NB4 (cell line): ENCODE measurements around the gene PNPLA7.

Experiments
- DNase-seq: peaks from one replicate; pipeline ENCODE4 v3.0.0; 2010; ENCODE audit warnings: low read depth
- H3K4me3 ChIP-seq: one replicate; pipeline ENCODE4 v1.5.1; 2011; ENCODE audit warnings: mild to moderate bottlenecking, low read depth, low read length, moderate library complexity
- CTCF ChIP-seq: IDR thresholded peaks from one replicate; pipeline ENCODE4 v1.5.1; 2012; ENCODE audit warnings: low read depth, low read length
- MAX ChIP-seq: IDR thresholded peaks from 2 replicates; pipeline ENCODE4 v1.6.1; 2011; ENCODE audit warnings: low read depth, low read length
- MYC ChIP-seq: IDR thresholded peaks from 2 replicates; pipeline ENCODE4 v1.6.1; 2011; ENCODE audit warnings: low read depth, low read length
- POLR2A ChIP-seq: IDR thresholded peaks from 2 replicates; pipeline ENCODE4 v1.6.1; 2011; ENCODE audit warnings: mild to moderate bottlenecking; ENCODE audit not compliant: insufficient read length; ENCODE audit errors: extremely low read depth

Gene PNPLA7

GRCh38 chr9:137465000-137465719 lies 85.0 kb downstream of the PNPLA7 start:
- H3K4me3 ChIP-seq, result no peak overlapping the region
- DNase-seq, result no peak

GRCh38 chr9:137464291-137464999 lies 85.8 kb downstream of the PNPLA7 start:
- no peak for DNase-seq
- TF ChIP-seq CTCF (no peak), MYC (no peak), POLR2A (no peak)
- H3K4me3 ChIP-seq, result no peak overlapping the region

More at GRCh38 chr9:137465000-137465719, 85.0 kb downstream of the PNPLA7 start:
- no peak for TF ChIP-seq MYC
- no peak for TF ChIP-seq MAX
- no peak for TF ChIP-seq POLR2A
- TF ChIP-seq CTCF, result no peak

DNA sequence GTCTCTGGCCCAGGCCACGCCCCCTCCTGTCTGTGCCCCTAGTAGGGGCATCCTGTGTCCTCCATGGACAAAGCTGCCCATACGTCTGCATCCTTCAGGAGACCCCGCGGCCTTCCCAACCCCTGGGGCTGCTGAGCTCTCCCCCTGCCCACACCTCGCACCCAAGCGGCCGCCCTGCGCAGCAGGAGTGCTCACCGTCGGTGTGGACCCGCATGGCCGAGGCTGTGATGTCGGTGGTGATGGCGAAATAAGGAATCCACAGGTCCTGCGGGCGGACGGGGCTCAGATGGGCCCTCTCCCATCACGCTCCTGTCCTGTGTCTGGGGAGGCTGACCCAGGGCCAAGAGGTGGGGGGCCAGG lies 86.3 kb downstream of the PNPLA7 start:
- TF ChIP-seq CTCF (no peak), POLR2A (no peak), MAX (no peak), MYC (no peak)
- no peak for DNase-seq
- no peak overlapping the region for H3K4me3 ChIP-seq

DNA sequence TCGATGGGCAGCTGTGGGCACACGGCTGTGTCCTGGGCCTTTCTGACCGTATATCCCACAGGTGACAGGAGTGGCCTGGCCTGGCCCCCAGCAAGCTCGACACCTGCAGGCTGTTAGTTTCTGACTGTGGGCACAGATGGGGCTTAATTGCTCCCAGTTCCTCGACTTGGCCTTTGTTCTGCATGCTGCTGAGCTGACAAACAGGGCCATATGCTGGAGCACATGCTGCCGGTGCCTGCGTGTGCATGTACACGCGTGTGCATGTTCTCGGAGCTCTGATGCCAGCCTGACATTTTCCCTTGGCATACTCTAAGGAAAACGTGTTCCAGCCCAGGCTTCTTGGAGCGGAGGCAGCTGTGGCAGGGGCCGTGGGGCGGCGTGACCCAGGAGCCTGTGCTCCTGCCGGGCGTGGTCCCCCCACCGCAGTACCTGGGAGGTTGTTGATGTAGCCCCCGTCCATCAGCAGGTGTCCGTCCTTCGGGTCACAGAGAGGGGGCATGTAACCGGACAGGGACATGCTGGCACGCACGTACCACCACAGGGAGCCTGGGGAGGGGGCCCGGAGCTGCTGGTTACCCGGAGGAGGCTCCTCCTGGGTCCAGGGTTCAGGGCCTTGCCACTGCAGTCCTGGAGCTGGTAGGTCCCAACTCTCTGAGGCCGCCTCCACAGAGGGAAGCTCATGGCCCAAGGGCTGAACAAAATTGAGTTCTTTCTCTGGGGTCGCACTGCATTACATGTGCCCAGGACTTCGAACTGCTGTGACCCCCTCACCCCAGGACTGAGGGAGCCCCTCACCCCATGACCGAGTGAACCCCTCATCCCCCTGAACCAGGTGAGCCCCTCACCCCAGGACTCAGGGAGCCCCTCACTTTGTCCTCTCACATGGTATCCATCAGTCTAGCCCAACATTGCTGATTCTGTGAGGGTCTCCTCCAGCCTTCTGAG lies 86.9 kb downstream of the PNPLA7 start:
- no peak for DNase-seq
- H3K4me3 ChIP-seq, result no peak overlapping the region
- no peak for TF ChIP-seq MYC
- TF ChIP-seq MAX, result no peak
- no peak for TF ChIP-seq POLR2A
- no peak for TF ChIP-seq CTCF

- TF ChIP-seq MAX (no peak), POLR2A (no peak), CTCF (no peak), MYC (no peak)
- no peak for DNase-seq
- no peak overlapping the region for H3K4me3 ChIP-seq
Measured at GRCh38 chr9:137462396-137462985, 87.7 kb downstream of the PNPLA7 start.
